ENCODE results near the gene USP10. TPM values are rescaled to one million over a fixed set of nuclear protein-coding genes. Genes with fewer than 3 reads are reported as not detected.

USP10 gene
- total RNA-seq, 1 donor from 2014 or later = 128 TPM

GRCh38 chr16:84712801-84713775, 13.3 kb downstream of the USP10 start:
- H3K27me3 Mint-ChIP-seq (ENCODE audit: low read depth) = no peaks in the 10 kb centered on the region
- H3K4me3 Mint-ChIP-seq = no peak overlapping the region
- peaks cover 18% of the 10 kb centered on the region for H3K4me1 Mint-ChIP-seq
- H3K36me3 Mint-ChIP-seq = peaks cover 7% of the 10 kb centered on the region
- H3K9me3 Mint-ChIP-seq = no peaks in the 10 kb centered on the region
- no peak for DNase-seq (ENCODE audit: low spot score in 2 of 2, unreplicated experiment in 2 of 2)
- no peak overlapping the region for H3K27ac Mint-ChIP-seq
- no peak for TF ChIP-seq CTCF (IDR thresholded peaks at IDR 0.05; ENCODE audit: unreplicated experiment)

- Mint-ChIP-seq H3K4me3 (no peak overlapping the region), H3K27me3 (ENCODE audit: low read depth) (no peaks in the 10 kb centered on the region), H3K4me1 (peaks cover 15% of the 10 kb centered on the region), H3K36me3 (peaks cover 4% of the 10 kb centered on the region), H3K27ac (no peak overlapping the region), H3K9me3 (no peaks in the 10 kb centered on the region)
- DNase-seq (ENCODE audit: low spot score in 2 of 2, unreplicated experiment in 2 of 2) = no peak
- TF ChIP-seq CTCF (IDR thresholded peaks at IDR 0.05; ENCODE audit: unreplicated experiment) = no peak
These were observed 14.2 kb downstream of the USP10 start for GRCh38 chr16:84714028-84714427.

GRCh38 chr16:84715424-84715823, 15.6 kb downstream of the USP10 start:
- Mint-ChIP-seq H3K4me1 (peaks cover 23% of the 10 kb centered on the region), H3K9me3 (no peaks in the 10 kb centered on the region), H3K36me3 (peaks cover 8% of the 10 kb centered on the region), H3K27me3 (ENCODE audit: low read depth) (no peaks in the 10 kb centered on the region), H3K27ac (no peak overlapping the region), H3K4me3 (no peak overlapping the region)
- no peak for DNase-seq (ENCODE audit: low spot score in 2 of 2, unreplicated experiment in 2 of 2)
- TF ChIP-seq CTCF (IDR thresholded peaks at IDR 0.05; ENCODE audit: unreplicated experiment) = no peak

DNA sequence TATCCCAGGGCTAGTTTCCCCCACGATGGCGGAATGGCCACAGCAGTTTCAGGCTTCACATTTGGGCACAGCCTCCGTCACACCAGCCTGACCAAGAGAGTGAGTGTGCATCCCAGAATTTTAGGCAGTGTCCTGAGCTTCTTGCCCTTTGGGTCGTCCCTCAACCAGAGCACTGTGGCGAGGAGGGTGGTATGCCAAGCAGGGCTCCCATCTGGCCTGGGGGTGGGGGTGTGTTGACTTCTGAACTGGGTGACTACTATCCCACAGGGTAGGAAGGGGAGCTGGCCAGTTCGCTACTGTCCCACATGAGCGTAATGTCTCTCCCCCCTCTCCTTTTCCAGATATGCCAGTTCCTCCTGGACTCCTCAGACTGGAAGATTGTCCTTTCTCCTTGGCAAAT, 16.1 kb downstream of the USP10 start:
- peak in 1 of 2 experiments; percentile 20 for DNase-seq (ENCODE audit: low spot score in 2 of 2, unreplicated experiment in 2 of 2)
- H3K9me3 Mint-ChIP-seq = no peaks in the 10 kb centered on the region
- no peaks in the 10 kb centered on the region for H3K27me3 Mint-ChIP-seq (ENCODE audit: low read depth)
- peaks cover 23% of the 10 kb centered on the region for H3K4me1 Mint-ChIP-seq
- TF ChIP-seq CTCF (IDR thresholded peaks at IDR 0.05; ENCODE audit: unreplicated experiment) = no peak
- H3K4me3 Mint-ChIP-seq = no peak overlapping the region
- peaks cover 8% of the 10 kb centered on the region for H3K36me3 Mint-ChIP-seq
- peak overlapping the region; percentile 31 for H3K27ac Mint-ChIP-seq

- Mint-ChIP-seq H3K4me3 (no peak overlapping the region), H3K27ac (no peak overlapping the region), H3K27me3 (ENCODE audit: low read depth) (no peaks in the 10 kb centered on the region), H3K4me1 (peaks cover 23% of the 10 kb centered on the region), H3K9me3 (no peaks in the 10 kb centered on the region), H3K36me3 (peaks cover 10% of the 10 kb centered on the region)
- no peak for TF ChIP-seq CTCF (IDR thresholded peaks at IDR 0.05; ENCODE audit: unreplicated experiment)
- DNase-seq (ENCODE audit: low spot score in 2 of 2, unreplicated experiment in 2 of 2) = no peak
These were observed 16.9 kb downstream of the USP10 start for GRCh38 chr16:84716740-84717139.

All from mesothelial cell of epicardium (in vitro differentiated cells).